Testis (tissue), 3 donors: ENCODE data around the gene TCERG1L. TPM values are rescaled to one million over a fixed set of nuclear protein-coding genes. Genes with fewer than 3 reads are reported as not detected.

Source experiments
- DNase-seq: peaks from one replicate; pipeline ENCODE4 v3.0.0-alpha.2; 2019
- H3K27ac ChIP-seq, 2 donors: fragments of 200-600 bp; sonication (generic); one replicate each; pipeline ENCODE4 v1.5.1; 2019
- H3K27me3 ChIP-seq: fragments of 200-600 bp; sonication (generic); one replicate; pipeline ENCODE4 v1.5.1; 2019
- H3K36me3 ChIP-seq: fragments of 200-600 bp; sonication (generic); one replicate; pipeline ENCODE4 v1.5.1; 2017; ENCODE audit warnings: low read depth; ENCODE audit errors: missing control alignments
- H3K4me1 ChIP-seq: fragments of 200-600 bp; sonication (generic); one replicate; pipeline ENCODE4 v1.5.1; 2019
- H3K4me3 ChIP-seq, 2 donors: fragments of 200-600 bp; sonication (generic); one replicate each; pipeline ENCODE4 v1.5.1; 2017 to 2019
- H3K9me3 ChIP-seq: fragments of 200-600 bp; sonication (generic); one replicate; pipeline ENCODE4 v1.5.1; 2017
- POLR2A ChIP-seq: fragments of 450-650 bp; IDR thresholded peaks from one replicate; pipeline ENCODE4 v1.6.1; 2017; ENCODE audit warnings: antibody characterized with exemption, mild to moderate bottlenecking, moderate library complexity
- WGBS, 2 donors: methylation state at CpG; one replicate each; pipeline ENCODE4 v1.1.5; 2018; 5-methylcytosine and 5-hydroxymethylcytosine counted together
- intact Hi-C: fragments of 100-400 bp; cut with DNase I; formaldehyde crosslinking; loops from one replicate; pipeline ENCODE4 v1.15.1; 2023; ENCODE audit warnings: low total_unique reads
- polyA plus RNA-seq: library from polyadenylated mRNA; stranded (reverse); fragments of 350-450 nt; fragmentation: Illumina TruSeq; extraction: RNeasy Lipid Tissue Mini Kit (QIAGEN cat#74804); gene quantifications from one replicate; pipeline ENCODE4 v1.2.3, GENCODE V29; 2014; ENCODE audit warnings: low read depth, low replicate concordance; ENCODE audit not compliant: insufficient read depth
- total RNA-seq, 2 donors: library from RNA; depleted of rRNA; stranded (reverse); fragments of >200 nt; gene quantifications; one replicate each; pipeline ENCODE4 v1.2.3, GENCODE V29; 2016
- TF ChIP-seq, protein P1 (sequence below), 3 experiments: fragments of 450-650 bp in 2 of 3; fragments of 200-600 bp in 1 of 3; sonication (generic) in 1 of 3; IDR thresholded peaks; one replicate each; pipeline ENCODE4 v1.5.1; 2016 to 2019; ENCODE audit warnings: antibody characterized with exemption in 3 of 3, mild to moderate bottlenecking in 2 of 3, moderate library complexity in 1 of 3

The TCERG1L gene
- total and polyA plus RNA-seq, 3 donors from 2014 or later: 3.0 to 8.3 (median 7.7) TPM

DNA sequence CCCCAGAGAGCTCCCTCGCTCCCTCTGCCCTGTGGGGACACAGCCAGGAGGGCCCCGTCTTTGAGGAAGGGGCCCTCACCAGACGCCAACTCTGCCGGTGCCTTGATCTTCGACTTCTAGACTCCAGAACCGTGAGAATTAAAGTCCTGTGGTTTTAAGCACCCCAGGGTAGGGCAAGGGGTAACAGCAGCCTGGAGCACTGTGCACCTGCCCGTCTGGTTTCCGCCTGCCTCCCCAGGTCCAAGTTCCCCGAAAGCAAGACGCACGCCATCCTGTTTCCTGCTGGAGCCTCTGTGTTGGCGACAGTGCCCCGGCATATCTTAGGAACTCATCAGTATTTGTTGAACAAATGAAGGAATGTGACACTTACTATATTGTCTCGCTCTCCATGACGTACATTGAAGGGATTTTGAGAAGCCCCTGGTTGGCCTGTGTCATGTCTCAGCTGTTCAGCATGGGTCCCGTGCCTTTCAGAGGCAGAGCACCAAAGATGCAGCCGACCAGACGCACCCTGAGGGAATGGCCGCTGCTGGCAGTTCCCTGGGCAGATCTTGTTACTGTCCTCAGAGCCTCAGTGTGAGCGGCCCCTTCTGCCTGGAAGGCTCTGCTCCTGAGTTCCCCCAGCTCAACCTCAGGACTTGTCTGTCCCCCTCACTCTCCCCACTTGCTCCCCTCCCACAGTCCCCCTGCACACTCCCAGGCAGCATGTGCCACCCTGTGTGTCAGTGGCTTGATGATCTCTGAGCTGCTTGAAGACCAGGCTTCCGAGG, 226.2 kb downstream of the TCERG1L start:
- Histone ChIP-seq H3K4me1 (peaks cover 28% of the 10 kb centered on the region), H3K4me3 (no peak overlapping the region), H3K27ac (no peak overlapping the region), H3K9me3 (no peaks in the 10 kb centered on the region), H3K36me3 (no peaks in the 10 kb centered on the region), H3K27me3 (no peaks in the 10 kb centered on the region)
- DNase-seq: no peak
- intact Hi-C loops: no loop called here
- 82 to 89% methylated on average over 18 to 21 of the region's 21 CpGs for WGBS, 2 donors
- TF ChIP-seq, protein P1, sequence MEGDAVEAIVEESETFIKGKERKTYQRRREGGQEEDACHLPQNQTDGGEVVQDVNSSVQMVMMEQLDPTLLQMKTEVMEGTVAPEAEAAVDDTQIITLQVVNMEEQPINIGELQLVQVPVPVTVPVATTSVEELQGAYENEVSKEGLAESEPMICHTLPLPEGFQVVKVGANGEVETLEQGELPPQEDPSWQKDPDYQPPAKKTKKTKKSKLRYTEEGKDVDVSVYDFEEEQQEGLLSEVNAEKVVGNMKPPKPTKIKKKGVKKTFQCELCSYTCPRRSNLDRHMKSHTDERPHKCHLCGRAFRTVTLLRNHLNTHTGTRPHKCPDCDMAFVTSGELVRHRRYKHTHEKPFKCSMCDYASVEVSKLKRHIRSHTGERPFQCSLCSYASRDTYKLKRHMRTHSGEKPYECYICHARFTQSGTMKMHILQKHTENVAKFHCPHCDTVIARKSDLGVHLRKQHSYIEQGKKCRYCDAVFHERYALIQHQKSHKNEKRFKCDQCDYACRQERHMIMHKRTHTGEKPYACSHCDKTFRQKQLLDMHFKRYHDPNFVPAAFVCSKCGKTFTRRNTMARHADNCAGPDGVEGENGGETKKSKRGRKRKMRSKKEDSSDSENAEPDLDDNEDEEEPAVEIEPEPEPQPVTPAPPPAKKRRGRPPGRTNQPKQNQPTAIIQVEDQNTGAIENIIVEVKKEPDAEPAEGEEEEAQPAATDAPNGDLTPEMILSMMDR (IDR thresholded peaks at IDR 0.05): no peak
- TF ChIP-seq POLR2A: no peak

DNA sequence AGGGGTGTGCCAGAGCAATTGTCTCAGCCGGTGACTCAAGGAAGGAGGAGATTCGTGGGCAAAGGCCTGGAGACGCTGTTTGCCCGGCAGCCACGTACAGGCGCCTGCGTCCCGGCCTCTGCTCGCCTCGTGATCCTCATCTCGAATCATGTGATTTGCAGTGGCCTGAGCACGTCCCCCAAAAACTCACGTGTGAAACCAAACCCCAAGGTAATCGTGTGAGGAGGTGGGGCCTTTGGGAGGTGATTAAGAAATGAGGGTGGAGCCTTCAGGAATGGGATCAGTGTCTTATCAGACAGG, 226.8 kb downstream of the TCERG1L start:
- intact Hi-C loops: no loop called here
- H3K4me1 ChIP-seq: peaks cover 28% of the 10 kb centered on the region

DNA sequence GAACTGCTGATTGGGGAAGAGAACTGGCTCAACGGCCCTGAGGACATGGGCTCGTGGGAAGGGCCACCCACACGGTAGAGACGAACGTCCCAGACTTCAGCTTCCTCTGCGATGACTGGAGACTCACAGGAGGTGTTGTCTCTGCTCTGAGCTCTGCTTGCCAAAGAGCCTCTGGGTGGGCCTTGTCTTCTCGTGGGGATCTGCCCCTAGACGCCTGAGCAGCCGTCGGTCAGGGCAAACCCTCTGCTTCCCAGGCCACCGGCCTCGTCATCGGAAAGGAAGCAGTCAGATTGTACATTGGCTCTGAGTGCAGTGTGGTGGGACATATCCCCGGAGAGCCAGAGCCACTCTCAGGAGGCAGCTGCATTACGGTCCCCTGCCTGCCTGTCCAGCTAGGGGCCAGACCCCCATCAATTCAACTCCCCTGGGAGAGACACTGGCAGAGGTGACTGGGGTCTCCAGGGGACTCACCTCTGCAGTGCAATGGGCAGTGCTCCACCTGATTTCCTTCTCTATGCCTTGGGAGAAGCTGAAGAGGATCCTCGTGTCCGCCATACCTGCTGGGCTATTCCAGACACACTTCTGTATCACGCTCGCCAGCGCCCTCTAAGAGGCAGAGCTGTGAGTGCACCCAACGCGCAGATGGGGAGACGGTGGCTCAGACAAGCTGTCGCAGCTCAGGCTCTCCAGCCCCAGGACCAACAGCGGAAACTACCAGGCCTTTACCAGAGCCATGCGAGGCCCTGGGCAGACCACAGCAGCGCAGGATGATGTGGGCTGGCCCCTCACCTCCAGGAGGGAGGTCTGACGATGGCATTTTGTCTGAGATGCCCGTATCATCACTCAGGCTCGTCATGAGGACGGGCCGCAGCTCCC, 227.4 kb downstream of the TCERG1L start:
- 65 to 85% methylated on average over 8 to 32 of the region's 32 CpGs for WGBS, 2 donors

More for the DNA sequence above, 226.8 kb downstream of the TCERG1L start:
- no peak for DNase-seq
- Histone ChIP-seq H3K4me3 (no peak overlapping the region), H3K36me3 (no peaks in the 10 kb centered on the region), H3K27me3 (no peaks in the 10 kb centered on the region), H3K9me3 (no peaks in the 10 kb centered on the region), H3K27ac (no peak overlapping the region)
- TF ChIP-seq, protein P1 (IDR thresholded peaks at IDR 0.05): no peak
- no peak for TF ChIP-seq POLR2A
- 84 to 95% methylated on average over 14 of the region's 14 CpGs for WGBS, 2 donors

DNA sequence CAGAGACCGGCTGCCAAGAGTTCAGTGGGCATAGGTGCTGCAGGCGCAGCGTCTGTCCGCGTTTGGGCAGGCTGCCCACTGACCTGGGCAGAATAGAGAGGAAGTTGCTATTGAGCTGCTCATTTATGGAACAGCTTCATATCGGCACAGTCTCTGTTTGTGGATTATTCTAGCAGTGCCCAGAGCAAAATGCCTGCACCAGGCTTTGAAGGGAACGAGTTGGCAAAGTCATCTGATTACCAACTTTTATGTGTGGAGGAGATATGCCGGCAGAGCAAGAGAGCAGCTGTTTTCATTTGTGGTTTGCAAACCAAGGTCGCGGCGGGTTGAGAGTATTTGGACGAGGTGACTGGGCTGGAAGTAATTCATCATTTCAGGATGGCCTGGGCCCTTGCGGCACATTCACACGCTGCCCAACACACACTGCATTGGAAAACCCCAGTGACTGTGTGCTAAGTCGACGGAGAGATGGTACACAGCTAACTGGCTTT, 228.5 kb downstream of the TCERG1L start:
- DNase-seq: no peak

More for the DNA sequence above, 227.4 kb downstream of the TCERG1L start:
- Histone ChIP-seq H3K4me1 (peaks cover 28% of the 10 kb centered on the region), H3K27ac (no peak overlapping the region), H3K4me3 (no peak overlapping the region), H3K9me3 (no peaks in the 10 kb centered on the region), H3K36me3 (no peaks in the 10 kb centered on the region), H3K27me3 (no peaks in the 10 kb centered on the region)
- no peak for TF ChIP-seq POLR2A
- TF ChIP-seq, protein P1 (IDR thresholded peaks at IDR 0.05): no peak
- intact Hi-C loops: no loop called here
- DNase-seq: no peak

DNA sequence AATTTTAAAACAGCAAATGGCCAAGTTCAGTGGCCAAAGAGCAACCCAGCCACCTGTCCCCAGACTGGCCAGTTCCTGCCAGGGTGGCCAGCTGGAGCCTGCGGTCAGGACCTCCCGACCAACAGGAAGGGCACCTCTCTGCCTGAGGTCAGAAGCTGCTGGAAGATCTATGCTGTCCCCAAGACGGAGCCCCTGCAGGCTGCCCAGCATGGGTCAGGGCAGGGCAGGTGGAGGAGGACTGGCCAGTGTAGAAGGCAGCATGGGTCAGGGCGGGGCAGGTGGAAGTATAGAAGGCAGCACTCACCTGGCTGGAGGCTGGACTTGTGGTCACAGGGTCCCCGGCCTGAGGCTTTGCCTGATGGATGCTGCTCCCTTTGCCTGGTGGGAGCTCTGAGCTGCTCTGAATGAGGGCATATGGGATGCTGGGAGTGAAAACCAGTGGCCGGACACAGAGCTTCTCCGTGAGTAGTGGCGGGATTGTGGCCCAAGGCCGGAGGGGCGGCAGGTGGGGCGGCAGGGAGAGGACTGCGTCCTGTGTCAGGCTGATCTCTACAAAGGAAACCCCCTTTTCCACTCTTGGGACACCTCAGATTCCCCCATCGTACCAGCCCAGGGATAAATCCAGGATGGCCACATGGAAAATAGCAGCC, 229.2 kb downstream of the TCERG1L start:
- Histone ChIP-seq H3K9me3 (no peaks in the 10 kb centered on the region), H3K27ac (no peak overlapping the region), H3K36me3 (no peaks in the 10 kb centered on the region), H3K4me1 (peaks cover 28% of the 10 kb centered on the region), H3K27me3 (no peaks in the 10 kb centered on the region), H3K4me3 (no peak overlapping the region)
- 91 to 94% methylated on average over 12 to 13 of the region's 13 CpGs for WGBS, 2 donors
- no peak for TF ChIP-seq POLR2A
- TF ChIP-seq, protein P1 (IDR thresholded peaks at IDR 0.05): no peak
- intact Hi-C loops: no loop called here
- no peak for DNase-seq

More for the DNA sequence above, 228.5 kb downstream of the TCERG1L start:
- Histone ChIP-seq H3K4me1 (peaks cover 28% of the 10 kb centered on the region), H3K27ac (no peak overlapping the region), H3K36me3 (no peaks in the 10 kb centered on the region), H3K27me3 (no peaks in the 10 kb centered on the region), H3K9me3 (no peaks in the 10 kb centered on the region), H3K4me3 (no peak overlapping the region)
- TF ChIP-seq POLR2A: no peak
- 56 to 65% methylated on average over 10 to 16 of the region's 16 CpGs for WGBS, 2 donors
- intact Hi-C loops: no loop called here
